HG03565 (cell line): Measurements from ENCODE around the gene RABIF.
"Not testable (repeated sequence)": the region's sequence is repeated elsewhere in the genome, so short reads cannot be mapped to it uniquely, and the experiment has no call there.

Source experiments
- ATAC-seq: cut with Tn5 transposase; IDR thresholded peaks from one replicate; pipeline ENCODE4 v1.9.1; 2021; ENCODE audit warnings: mild to moderate bottlenecking, moderate library complexity; ENCODE audit not compliant: unreplicated experiment

RABIF gene

GRCh38 chr1:202888531-202889360 is at the start of gene RABIF:
RABIF (minus strand) TSS chr1:202889149; CDS start chr1:202889098, 51 bp downstream.
- peak; percentile 85 for ATAC-seq

GRCh38 chr1:202938287-202938925 is 49.5 kb upstream of the RABIF start:
- ATAC-seq, result no peak

GRCh38 chr1:202936409-202936808 is 47.5 kb upstream of the RABIF start:
- not testable (repeated sequence) for ATAC-seq

GRCh38 chr1:202935844-202936243 is 46.9 kb upstream of the RABIF start:
- no peak for ATAC-seq

GRCh38 chr1:202934755-202935154 is 45.8 kb upstream of the RABIF start:
- no peak for ATAC-seq

- ATAC-seq, result no peak
Measured at GRCh38 chr1:202932476-202932875, 43.5 kb upstream of the RABIF start.

GRCh38 chr1:202926581-202927491 is 37.9 kb upstream of the RABIF start, which contains the start of gene KLHL12:
KLHL12 (minus strand) TSS chr1:202927234; CDS start chr1:202925162, 2,072 bp downstream.
- peak; percentile 81 for ATAC-seq

- ATAC-seq, result no peak
Measured at GRCh38 chr1:202923533-202923932, 34.6 kb upstream of the RABIF start.

GRCh38 chr1:202919615-202920014 is 30.7 kb upstream of the RABIF start:
- ATAC-seq, result no peak

- no peak for ATAC-seq
Measured at GRCh38 chr1:202915146-202915545, 26.2 kb upstream of the RABIF start.

- ATAC-seq, result not testable (repeated sequence)
Measured at GRCh38 chr1:202912476-202912875, 23.5 kb upstream of the RABIF start.

GRCh38 chr1:202909494-202909893 is 20.5 kb upstream of the RABIF start:
- no peak for ATAC-seq

GRCh38 chr1:202908998-202909397 is 20.0 kb upstream of the RABIF start:
- ATAC-seq, result no peak

- no peak for ATAC-seq
Measured at GRCh38 chr1:202905331-202905730, 16.4 kb upstream of the RABIF start.

- ATAC-seq, result not testable (repeated sequence)
Measured at GRCh38 chr1:202903808-202904207, 14.9 kb upstream of the RABIF start.

- no peak for ATAC-seq
Measured at GRCh38 chr1:202901555-202901954, 12.6 kb upstream of the RABIF start.

- no peak for ATAC-seq
Measured at GRCh38 chr1:202892501-202892900, 3.6 kb upstream of the RABIF start.

GRCh38 chr1:202890392-202890791 is 1.4 kb upstream of the RABIF start:
- no peak for ATAC-seq

GRCh38 chr1:202888221-202888530 is 773 bp downstream of the RABIF start:
- ATAC-seq, result no peak

GRCh38 chr1:202880961-202881460 is 7.9 kb downstream of the RABIF start:
- no peak for ATAC-seq

- ATAC-seq, result no peak
Measured at GRCh38 chr1:202880062-202880461, 8.9 kb downstream of the RABIF start.
